Measurements from ENCODE around the gene TFF1.

The TFF1 gene

GRCh38 chr21:42384989-42385388 lies 18.7 kb upstream of the TFF1 start:
- Histone ChIP-seq H3K27me3 (peaks cover 0 to 42% of the 10 kb centered on the region in 2 donors), H3K27ac (no peak overlapping the region), H3K4me3 (no peak overlapping the region), H3K4me1 (peaks cover 0 to 5% (median 0%) of the 10 kb centered on the region in 4 donors), H3K9me3 (peaks cover 0 to 16% (median 15%) of the 10 kb centered on the region in 3 donors), H3K36me3 (no peaks in the 10 kb centered on the region)
- DNase-seq: no peak
- TF ChIP-seq CTCF (IDR thresholded peaks at IDR 0.05): no peak
- intact Hi-C loops (cut with DNase I; ENCODE audit: low total_unique reads): no loop called here

DNA sequence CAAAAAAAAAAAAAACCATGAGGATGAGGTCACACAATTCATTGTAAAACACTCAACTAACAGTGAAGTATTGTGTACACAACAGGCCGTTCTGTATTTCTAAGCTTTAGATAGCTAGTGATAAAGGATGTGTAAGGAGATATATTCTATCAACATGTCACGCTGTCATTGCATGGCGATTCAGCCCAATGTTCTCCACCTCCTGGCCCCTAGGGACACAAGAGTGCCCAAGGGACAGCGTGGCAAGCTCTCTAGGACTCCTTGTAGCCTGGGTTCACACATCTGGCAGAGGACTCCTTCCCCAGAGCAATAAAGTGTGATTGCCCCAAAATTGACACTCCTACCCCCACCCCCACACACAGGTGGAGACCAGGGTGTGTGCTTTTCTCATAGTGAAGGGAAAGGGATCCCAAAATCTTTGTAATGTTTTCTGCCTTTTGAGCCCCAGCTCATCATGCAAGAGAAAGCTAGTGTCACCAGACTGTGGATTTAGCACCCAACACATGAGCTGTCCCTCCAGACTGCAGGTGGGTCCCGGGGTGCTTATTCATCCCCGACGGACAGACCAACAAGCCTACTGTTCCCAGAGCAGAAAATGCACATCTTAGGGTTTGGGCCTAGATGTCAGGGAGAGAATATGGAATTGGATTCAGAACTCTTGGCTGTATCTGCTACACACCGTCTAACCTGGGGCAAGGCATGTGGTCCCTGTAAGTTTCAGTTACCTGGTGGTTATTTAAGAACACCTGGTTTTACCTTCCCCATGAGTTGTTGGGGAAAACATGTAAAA lies 18.0 kb upstream of the TFF1 start:
- H3K27ac ChIP-seq: no peak overlapping the region
- intact Hi-C loops (cut with DNase I; ENCODE audit: low total_unique reads): no loop called here
- peaks cover 0 to 16% (median 15%) of the 10 kb centered on the region in 3 donors for H3K9me3 ChIP-seq
- no peak for DNase-seq
- peaks cover 0 to 36% of the 10 kb centered on the region in 2 donors for H3K27me3 ChIP-seq
- peaks cover 0 to under 1% (median 0%) of the 10 kb centered on the region in 4 donors for H3K4me1 ChIP-seq
- H3K4me3 ChIP-seq: no peak overlapping the region
- no peaks in the 10 kb centered on the region for H3K36me3 ChIP-seq
- TF ChIP-seq CTCF (IDR thresholded peaks at IDR 0.05): no peak

- H3K27me3 ChIP-seq: peaks cover 0 to 28% of the 10 kb centered on the region in 2 donors
- intact Hi-C loops (cut with DNase I; ENCODE audit: low total_unique reads): no loop called here
Observed at GRCh38 chr21:42383331-42383730, 17.0 kb upstream of the TFF1 start.

DNA sequence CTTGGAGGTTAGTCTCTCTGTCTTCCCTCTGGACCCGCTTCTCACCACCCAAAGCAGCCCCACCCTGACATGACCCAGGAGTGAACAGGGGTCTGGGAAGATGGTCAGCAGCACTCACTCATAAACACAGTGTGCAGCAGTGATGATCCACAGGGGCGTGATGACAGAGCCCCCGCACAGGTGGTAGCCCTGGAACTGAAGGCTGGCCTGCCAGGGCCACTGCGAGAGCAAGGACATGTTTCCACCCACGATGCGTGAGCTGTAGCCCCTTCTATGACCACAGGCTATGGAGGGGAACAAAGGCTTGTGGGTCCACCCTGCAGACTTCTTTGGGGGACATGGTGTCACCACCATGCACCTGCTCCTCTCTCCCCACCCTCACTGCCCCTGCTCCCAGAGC lies 16.6 kb upstream of the TFF1 start:
- no peak for TF ChIP-seq CTCF (IDR thresholded peaks at IDR 0.05)
- Histone ChIP-seq H3K9me3 (peaks cover 0 to 16% (median 15%) of the 10 kb centered on the region in 3 donors), H3K27me3 (peaks cover 0 to 25% of the 10 kb centered on the region in 2 donors), H3K4me3 (no peak overlapping the region), H3K36me3 (no peaks in the 10 kb centered on the region), H3K4me1 (no peaks in the 10 kb centered on the region), H3K27ac (no peak overlapping the region)
- intact Hi-C loops (cut with DNase I; ENCODE audit: low total_unique reads): no loop called here
- DNase-seq: no peak

More at GRCh38 chr21:42383331-42383730, 17.0 kb upstream of the TFF1 start:
- Histone ChIP-seq H3K27ac (no peak overlapping the region), H3K36me3 (no peaks in the 10 kb centered on the region), H3K4me3 (no peak overlapping the region), H3K4me1 (no peaks in the 10 kb centered on the region), H3K9me3 (peaks cover 0 to 16% (median 15%) of the 10 kb centered on the region in 3 donors)
- no peak for TF ChIP-seq CTCF (IDR thresholded peaks at IDR 0.05)
- DNase-seq: no peak

DNA sequence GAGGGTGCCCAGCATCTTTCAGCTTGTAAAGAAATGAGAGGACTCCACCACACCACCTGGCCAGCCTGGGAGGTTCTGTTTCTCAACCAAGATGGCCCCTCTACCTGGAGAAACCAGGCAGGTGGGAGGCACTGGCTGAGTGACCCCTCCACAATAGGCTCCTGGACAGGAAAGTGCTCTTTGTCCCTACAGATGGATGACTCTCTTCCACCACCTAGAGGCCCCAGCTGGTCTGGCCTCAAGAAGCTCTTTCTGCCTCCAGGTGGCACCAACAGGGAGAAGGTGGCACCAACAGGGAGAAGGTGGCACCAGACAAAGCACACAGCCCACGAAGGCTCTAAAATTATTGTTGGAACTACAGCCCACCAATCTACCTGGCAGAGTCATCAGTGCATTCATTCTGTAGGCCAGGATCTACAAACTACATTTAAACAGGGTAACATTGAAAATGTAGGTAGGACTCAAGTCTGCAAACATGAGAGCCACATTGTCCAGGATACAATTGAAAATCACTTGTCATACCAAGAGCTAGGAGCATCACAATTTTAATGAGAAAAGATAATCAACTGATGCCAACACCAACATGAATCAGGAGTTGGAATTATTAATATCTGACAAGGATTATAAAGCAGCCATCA lies 15.1 kb upstream of the TFF1 start:
- no peaks in the 10 kb centered on the region for H3K36me3 ChIP-seq
- H3K4me1 ChIP-seq: no peaks in the 10 kb centered on the region
- no peak overlapping the region for H3K27ac ChIP-seq
- H3K27me3 ChIP-seq: peaks cover 0 to 26% of the 10 kb centered on the region in 2 donors
- H3K9me3 ChIP-seq: peaks cover 0 to 16% (median 15%) of the 10 kb centered on the region in 3 donors
- intact Hi-C loops (cut with DNase I; ENCODE audit: low total_unique reads): no loop called here
- no peak for DNase-seq
- no peak overlapping the region for H3K4me3 ChIP-seq
- TF ChIP-seq CTCF (IDR thresholded peaks at IDR 0.05): no peak

Measured in tibial artery (tissue), 4 donors.